ENCODE measurements around the gene CIZ1.

Gene CIZ1

DNA sequence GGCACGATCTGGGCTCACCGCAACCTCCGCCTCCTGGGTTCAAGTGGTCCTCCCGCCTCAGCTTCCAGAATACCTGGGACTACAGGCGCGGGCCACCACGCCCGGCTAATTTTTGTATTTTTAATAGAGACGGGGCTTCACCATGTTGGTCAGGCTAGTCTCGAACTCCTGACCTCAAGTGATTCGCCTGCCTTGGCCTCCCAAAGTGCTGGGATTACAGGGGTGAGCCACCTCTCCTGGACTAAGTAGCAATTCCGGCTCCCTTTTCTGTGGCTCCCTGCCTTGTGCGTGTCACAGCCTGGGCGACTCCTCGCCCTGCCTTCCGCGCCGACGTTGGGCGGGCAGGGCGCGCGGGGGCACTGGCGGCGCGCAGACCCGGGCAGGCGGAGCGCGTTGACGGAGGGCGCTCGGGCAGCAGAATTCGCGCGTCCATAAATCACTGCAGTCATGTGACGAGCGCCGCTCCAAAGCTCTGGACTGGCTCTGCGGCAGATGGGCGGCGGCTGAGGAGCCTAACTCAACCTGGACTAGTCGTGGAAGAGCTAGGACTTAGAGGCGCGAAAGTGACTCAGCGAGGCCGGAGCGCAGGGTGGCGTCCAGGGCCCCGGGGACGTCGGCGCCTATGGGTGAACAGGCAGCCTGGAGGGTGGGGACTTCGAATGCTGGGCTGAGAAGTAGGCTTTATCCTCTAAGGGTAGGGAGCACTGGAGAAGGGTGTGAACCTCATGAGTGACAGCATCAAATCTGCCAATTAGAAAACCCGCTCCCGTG, 1.4 kb upstream of the CIZ1 start:
- TF ChIP-seq, protein P1, sequence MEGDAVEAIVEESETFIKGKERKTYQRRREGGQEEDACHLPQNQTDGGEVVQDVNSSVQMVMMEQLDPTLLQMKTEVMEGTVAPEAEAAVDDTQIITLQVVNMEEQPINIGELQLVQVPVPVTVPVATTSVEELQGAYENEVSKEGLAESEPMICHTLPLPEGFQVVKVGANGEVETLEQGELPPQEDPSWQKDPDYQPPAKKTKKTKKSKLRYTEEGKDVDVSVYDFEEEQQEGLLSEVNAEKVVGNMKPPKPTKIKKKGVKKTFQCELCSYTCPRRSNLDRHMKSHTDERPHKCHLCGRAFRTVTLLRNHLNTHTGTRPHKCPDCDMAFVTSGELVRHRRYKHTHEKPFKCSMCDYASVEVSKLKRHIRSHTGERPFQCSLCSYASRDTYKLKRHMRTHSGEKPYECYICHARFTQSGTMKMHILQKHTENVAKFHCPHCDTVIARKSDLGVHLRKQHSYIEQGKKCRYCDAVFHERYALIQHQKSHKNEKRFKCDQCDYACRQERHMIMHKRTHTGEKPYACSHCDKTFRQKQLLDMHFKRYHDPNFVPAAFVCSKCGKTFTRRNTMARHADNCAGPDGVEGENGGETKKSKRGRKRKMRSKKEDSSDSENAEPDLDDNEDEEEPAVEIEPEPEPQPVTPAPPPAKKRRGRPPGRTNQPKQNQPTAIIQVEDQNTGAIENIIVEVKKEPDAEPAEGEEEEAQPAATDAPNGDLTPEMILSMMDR (IDR thresholded peaks at IDR 0.05; ENCODE audit: control insufficient read depth, extremely low read depth, insufficient read depth) = peak; percentile 25; the same call in 1 of the 2 replicates
- no peak overlapping the region for H3K4me3 ChIP-seq (ENCODE audit: low read depth, low read length)
- DNase-seq (ENCODE audit: low read depth) = peak; percentile 4

DNA sequence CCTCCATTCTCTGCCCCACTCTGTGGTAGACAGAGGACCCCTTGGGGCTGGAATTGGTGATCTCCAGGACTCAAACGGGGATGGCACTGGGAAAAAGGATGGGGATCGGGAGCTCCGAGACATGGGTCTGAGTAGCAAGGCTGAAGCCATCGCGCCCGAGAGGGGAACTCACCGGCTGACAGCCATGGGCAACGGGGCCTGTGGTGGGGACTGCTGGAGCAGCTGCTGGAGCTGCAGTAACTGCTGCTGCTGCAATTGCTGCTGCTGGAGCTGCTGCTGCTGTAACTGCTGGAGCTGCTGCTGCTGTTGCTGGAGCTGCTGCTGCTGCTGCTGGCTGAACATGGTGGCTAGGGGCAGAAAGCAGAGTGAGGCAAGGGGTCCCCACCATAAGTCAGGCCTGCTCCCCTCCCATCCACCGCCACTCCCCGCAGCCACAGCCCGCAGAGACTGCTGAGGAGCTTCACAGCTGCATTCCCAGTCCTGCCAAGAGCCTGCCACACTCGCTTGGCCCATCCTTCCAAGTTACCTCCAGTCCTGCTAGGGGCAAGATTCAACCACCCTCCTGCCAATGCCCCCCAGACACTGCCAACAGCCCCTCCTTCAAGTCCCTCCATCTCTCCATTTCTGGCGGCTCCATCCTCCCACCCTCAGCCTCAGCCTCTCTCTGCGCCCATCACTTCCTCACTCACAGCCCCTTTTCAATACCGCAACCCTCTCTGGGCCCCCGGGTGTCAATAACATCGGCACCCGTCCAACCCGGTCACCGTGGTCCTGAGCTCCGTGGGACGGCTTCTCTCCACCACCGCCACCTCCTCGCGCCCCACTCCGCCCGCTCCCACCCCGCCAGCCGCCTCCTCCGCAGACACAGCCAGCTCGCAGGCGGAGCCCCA, 611 bp downstream of the CIZ1 start:
- TF ChIP-seq, protein P1 (IDR thresholded peaks at IDR 0.05; ENCODE audit: control insufficient read depth, extremely low read depth, insufficient read depth) = no peak
- peak overlapping the region; percentile 89 for H3K4me3 ChIP-seq (ENCODE audit: low read depth, low read length)
- DNase-seq (ENCODE audit: low read depth) = no peak

DNA sequence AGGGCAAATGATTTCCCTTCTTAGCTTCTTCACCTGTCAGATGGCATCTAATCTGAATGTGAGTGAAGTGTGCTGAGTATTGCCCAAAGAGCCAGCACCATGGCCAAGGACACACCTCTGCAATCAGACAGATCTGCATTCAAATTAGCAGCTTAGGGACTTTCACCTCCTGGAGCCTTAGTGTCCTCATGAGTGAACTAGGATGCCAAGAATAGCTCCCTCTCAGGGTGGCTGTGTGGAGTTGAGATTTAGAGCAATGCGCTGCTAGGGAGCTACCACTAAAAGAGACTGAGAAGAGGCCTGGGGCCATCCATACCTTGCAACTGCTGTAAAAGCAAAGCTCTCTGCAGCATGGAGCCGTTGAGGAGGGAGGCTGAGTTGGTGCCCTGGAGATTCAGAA, 1.4 kb downstream of the CIZ1 start:
- TF ChIP-seq, protein P1 (IDR thresholded peaks at IDR 0.05; ENCODE audit: control insufficient read depth, extremely low read depth, insufficient read depth) = no peak
- no peak overlapping the region for H3K4me3 ChIP-seq (ENCODE audit: low read depth, low read length)
- no peak for DNase-seq (ENCODE audit: low read depth)

DNA sequence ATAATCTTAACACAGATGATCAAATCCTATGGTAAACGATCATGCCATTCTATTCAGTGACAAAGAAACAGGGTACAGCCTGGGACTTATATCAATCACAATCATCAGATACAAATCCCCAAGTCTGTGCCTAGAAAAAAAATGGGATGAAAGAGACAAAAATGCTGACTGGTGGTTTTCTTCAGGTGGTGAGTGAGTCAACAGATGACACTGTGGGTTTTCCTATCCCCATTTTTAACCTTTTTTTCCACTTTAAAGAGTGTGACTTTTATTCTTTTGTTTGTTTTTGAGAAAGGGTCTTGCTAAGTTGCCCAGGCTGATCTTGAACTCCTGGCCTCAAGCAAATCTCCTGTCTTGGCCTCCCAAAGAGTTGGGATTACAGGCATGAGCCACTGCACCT, 3.2 kb downstream of the CIZ1 start:
- no peak for DNase-seq (ENCODE audit: low read depth)
- TF ChIP-seq, protein P1 (IDR thresholded peaks at IDR 0.05; ENCODE audit: control insufficient read depth, extremely low read depth, insufficient read depth) = no peak
- no peak overlapping the region for H3K4me3 ChIP-seq (ENCODE audit: low read depth, low read length)

DNA sequence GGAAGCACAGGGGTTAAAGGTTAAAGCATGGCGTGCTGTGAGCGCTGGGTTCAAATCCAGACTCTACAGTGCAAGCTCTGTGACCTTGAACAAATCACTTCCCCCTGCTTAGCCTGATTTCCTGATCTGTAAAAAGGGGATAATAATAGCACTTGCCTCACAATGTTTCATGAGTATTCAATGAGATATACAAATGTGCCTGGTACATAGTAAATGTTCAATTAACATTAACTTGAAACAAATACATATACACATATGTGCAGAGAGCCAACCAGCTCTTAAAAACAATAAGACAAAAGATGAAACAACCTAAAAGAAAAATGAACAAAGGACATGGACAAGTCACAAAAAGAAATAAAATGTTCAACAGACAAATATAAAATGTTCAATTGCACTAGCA, 4.0 kb downstream of the CIZ1 start:
- TF ChIP-seq, protein P1 (IDR thresholded peaks at IDR 0.05; ENCODE audit: control insufficient read depth, extremely low read depth, insufficient read depth) = no peak
- H3K4me3 ChIP-seq (ENCODE audit: low read depth, low read length) = no peak overlapping the region
- no peak for DNase-seq (ENCODE audit: low read depth)

DNA sequence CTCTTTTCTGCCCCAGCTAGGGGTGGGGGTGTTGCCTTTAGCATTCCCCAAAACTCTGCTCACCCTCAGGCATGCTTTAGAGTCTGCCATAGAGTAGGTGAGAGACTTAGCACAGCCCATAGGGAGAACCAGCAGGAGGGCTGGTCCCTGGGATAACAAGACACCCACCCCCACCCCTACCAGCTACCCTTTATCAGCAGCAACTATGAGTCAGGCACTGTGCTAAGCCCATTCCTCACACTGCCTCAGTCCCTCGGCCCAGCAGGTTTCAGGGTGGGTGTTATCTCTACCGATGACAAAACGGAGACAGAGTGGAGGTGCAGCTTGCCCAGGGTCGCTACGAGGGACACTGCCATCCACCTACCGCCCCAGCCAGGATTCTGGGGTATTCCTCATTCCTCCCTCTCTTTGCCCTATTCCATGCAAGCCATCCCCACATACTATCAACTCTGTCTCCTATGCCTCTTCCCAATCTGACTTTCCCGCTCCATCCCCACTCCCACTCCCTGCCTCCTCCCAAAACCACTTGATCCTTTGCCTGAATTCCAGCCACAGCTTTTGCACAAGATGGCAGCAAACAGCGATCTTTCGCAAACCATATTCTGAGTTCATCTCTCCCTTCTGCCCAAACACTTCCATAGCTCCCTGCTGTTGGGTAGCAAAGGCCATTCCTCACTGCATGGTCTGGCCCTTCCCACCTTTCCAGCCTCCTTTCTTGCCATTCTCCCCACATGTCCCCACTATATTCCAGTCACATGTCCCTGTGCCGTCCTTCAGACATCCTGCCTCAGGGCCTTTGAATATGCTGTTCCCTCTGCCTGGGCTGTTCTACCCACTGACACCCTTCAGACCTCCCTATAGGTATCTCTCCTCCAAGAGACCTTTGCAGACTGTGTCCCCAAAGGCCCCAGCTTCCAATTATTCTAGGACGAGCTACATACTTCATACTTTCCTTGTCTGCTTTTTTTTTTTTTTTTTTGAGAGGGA, 5.1 kb downstream of the CIZ1 start:
- no peak for DNase-seq (ENCODE audit: low read depth)
- no peak overlapping the region for H3K4me3 ChIP-seq (ENCODE audit: low read depth, low read length)
- TF ChIP-seq, protein P1 (IDR thresholded peaks at IDR 0.05; ENCODE audit: control insufficient read depth, extremely low read depth, insufficient read depth) = no peak
